A549 treated with CORT108297 at 1 μM for 4 hours (cell line): ENCODE data around the gene SKA1. TPM values are rescaled to one million over a fixed set of nuclear protein-coding genes. Genes with fewer than 3 reads are reported as not detected.

Experiments used
- total RNA-seq: library from RNA; stranded (reverse); fragments of 200-300 nt; extraction: Qiagen RNA extraction; gene quantifications from 5 replicates; pipeline ENCODE4 v1.2.3, GENCODE V29; 2022

Gene SKA1, protein sequence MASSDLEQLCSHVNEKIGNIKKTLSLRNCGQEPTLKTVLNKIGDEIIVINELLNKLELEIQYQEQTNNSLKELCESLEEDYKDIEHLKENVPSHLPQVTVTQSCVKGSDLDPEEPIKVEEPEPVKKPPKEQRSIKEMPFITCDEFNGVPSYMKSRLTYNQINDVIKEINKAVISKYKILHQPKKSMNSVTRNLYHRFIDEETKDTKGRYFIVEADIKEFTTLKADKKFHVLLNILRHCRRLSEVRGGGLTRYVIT
- total RNA-seq, result 11.4 to 14.9 TPM (median 12.0 TPM) in 5 replicates

GRCh38 chr18:50374753-50375391 is at the start of gene SKA1:
TSS of gene SKA1 (plus strand) at chr18:50375046. CDS start at chr18:50375831, 785 bp downstream.

Other genes with a start within 250 kb of the SKA1 start
- gene MYO5B, start 179.9 kb upstream of the SKA1 start, total RNA-seq, result 10.0 to 12.3 TPM (median 11.0 TPM) in 5 replicates
- 0.30 to 0.41 TPM (median 0.37 TPM) in 5 replicates for gene CFAP53, start 108.6 kb upstream of the SKA1 start, total RNA-seq
- gene MBD1, start 93.5 kb upstream of the SKA1 start, total RNA-seq, result 27.6 to 38.6 TPM (median 37.7 TPM) in 5 replicates
- 42.9 to 55.7 TPM (median 51.4 TPM) in 5 replicates for gene CXXC1, start 87.4 kb upstream of the SKA1 start, total RNA-seq
- gene MAPK4, start 185.0 kb downstream of the SKA1 start, total RNA-seq, result 0.08 to 0.11 TPM (median 0.09 TPM) in 5 replicates